ENCODE measurements around the gene POLE2.
"Not testable (repeated sequence)": the region's sequence is repeated elsewhere in the genome, so short reads cannot be mapped to it uniquely, and the experiment has no call there.

Gene POLE2

GRCh38 chr14:49687942-49688700 lies at the start of gene POLE2:
POLE2 (minus strand) TSS chr14:49688214; CDS start chr14:49688203, 11 bp downstream.
- DNase-seq (ENCODE audit: low read depth), result peak; percentile 30

- DNase-seq (ENCODE audit: low read depth), result not testable (repeated sequence)
These were observed 47.7 kb upstream of the POLE2 start for GRCh38 chr14:49735669-49736068.

GRCh38 chr14:49733836-49734235 lies 45.8 kb upstream of the POLE2 start:
- no peak for DNase-seq (ENCODE audit: low read depth)

GRCh38 chr14:49732896-49733295 lies 44.9 kb upstream of the POLE2 start:
- no peak for DNase-seq (ENCODE audit: low read depth)

GRCh38 chr14:49727171-49727570 lies 39.2 kb upstream of the POLE2 start:
- no peak for DNase-seq (ENCODE audit: low read depth)

GRCh38 chr14:49721733-49722435 lies 33.9 kb upstream of the POLE2 start:
- not testable (repeated sequence) for DNase-seq (ENCODE audit: low read depth)

GRCh38 chr14:49720744-49721143 lies 32.7 kb upstream of the POLE2 start:
- no peak for DNase-seq (ENCODE audit: low read depth)

GRCh38 chr14:49710993-49711392 lies 23.0 kb upstream of the POLE2 start:
- DNase-seq (ENCODE audit: low read depth), result not testable (repeated sequence)

- DNase-seq (ENCODE audit: low read depth), result not testable (repeated sequence)
These were observed 16.5 kb upstream of the POLE2 start for GRCh38 chr14:49704471-49704870.

- no peak for DNase-seq (ENCODE audit: low read depth)
These were observed 16.0 kb upstream of the POLE2 start for GRCh38 chr14:49703965-49704364.

GRCh38 chr14:49702725-49703124 lies 14.7 kb upstream of the POLE2 start:
- DNase-seq (ENCODE audit: low read depth), result no peak

- DNase-seq (ENCODE audit: low read depth), result not testable (repeated sequence)
These were observed 5.7 kb upstream of the POLE2 start for GRCh38 chr14:49693735-49694124.

- peak; percentile 54 for DNase-seq (ENCODE audit: low read depth)
These were observed 5.1 kb upstream of the POLE2 start, which contains the start of gene KLHDC1 for GRCh38 chr14:49692811-49693734. KLHDC1 (plus strand) TSS chr14:49693120; CDS start chr14:49693195, 75 bp downstream.

- DNase-seq (ENCODE audit: low read depth), result no peak
These were observed 4.3 kb upstream of the POLE2 start for GRCh38 chr14:49692193-49692757.

- DNase-seq (ENCODE audit: low read depth), result no peak
These were observed 3.0 kb upstream of the POLE2 start for GRCh38 chr14:49691031-49691430.

GRCh38 chr14:49688701-49689030 lies 652 bp upstream of the POLE2 start:
- no peak for DNase-seq (ENCODE audit: low read depth)

- DNase-seq (ENCODE audit: low read depth), result no peak
These were observed 1.6 kb downstream of the POLE2 start for GRCh38 chr14:49686425-49686824.

- no peak for DNase-seq (ENCODE audit: low read depth)
These were observed 8.7 kb downstream of the POLE2 start for GRCh38 chr14:49679271-49679670.

GRCh38 chr14:49677643-49678042 lies 10.4 kb downstream of the POLE2 start:
- no peak for DNase-seq (ENCODE audit: low read depth)

GRCh38 chr14:49673586-49673985 lies 14.4 kb downstream of the POLE2 start:
- no peak for DNase-seq (ENCODE audit: low read depth)

- DNase-seq (ENCODE audit: low read depth), result no peak
These were observed 17.5 kb downstream of the POLE2 start for GRCh38 chr14:49670475-49670874.
